Measurements from ENCODE around the gene OSBPL2. TPM values are rescaled to one million over a fixed set of nuclear protein-coding genes. Genes with fewer than 3 reads are reported as not detected.

The OSBPL2 gene
- total and polyA plus RNA-seq, 9 of the 15 experiments (the other 6 are each of a cell fraction or from before 2014, with no cell fraction given) = 2.5 to 25.6 (median 14.1) TPM

DNA sequence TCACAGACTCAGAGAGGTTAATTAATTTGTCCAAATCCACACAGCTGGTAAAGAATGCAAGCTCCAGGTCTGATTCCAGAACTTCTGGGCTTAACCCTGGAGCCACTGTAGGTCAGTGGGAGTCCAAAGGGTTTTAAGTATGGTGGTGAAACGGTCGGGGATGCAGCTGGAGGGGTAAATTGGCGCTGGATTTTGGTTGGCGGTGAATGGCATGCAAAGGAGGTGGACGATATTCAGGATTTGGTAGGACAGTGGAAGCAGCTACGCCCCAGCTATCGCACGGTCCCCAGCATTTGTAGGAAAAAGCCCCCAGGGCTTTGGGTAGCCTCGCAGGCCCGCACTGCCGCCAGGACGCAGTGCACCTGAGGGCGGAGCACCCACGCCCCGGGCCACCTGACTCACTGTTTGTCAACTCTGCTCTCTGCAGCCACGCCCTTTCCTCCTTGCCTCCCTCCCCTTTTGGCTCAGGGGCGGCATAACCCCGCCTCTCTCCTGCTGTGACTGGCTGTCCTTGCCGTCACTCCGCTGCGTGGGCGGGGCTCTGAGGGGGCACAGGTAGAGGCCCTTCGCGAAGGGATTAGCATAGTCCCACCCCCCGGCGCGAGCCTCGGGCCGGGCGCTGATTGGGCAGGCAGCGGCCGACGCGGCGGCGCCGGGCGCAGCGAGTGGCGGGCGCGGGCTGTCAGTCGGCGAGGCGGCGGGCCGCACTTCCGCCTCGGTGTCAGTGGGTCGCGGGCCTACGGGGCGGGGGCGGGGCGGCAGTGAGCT lies at the start of gene OSBPL2 (continued):
- TF ChIP-seq BCOR (IDR thresholded peaks at IDR 0.05) = peak; percentile 86
- peak; percentile 53; the same call in 1 of the 2 replicates for TF ChIP-seq MXI1 (IDR thresholded peaks at IDR 0.05; ENCODE audit: low read depth, low read length)
- TF ChIP-seq ZNF12 (CRISPR knock-in tag; IDR thresholded peaks at IDR 0.05) = no peak
- TF ChIP-seq MYC (IDR thresholded peaks at IDR 0.05; ENCODE audit: low read depth, low read length) = peak; percentile 62; the same call in 1 of the 2 replicates
- TF ChIP-seq MYC (CRISPR knock-in tag; IDR thresholded peaks at IDR 0.05; ENCODE audit: borderline replicate concordance, low read depth) = no peak
- TF ChIP-seq, protein P1, sequence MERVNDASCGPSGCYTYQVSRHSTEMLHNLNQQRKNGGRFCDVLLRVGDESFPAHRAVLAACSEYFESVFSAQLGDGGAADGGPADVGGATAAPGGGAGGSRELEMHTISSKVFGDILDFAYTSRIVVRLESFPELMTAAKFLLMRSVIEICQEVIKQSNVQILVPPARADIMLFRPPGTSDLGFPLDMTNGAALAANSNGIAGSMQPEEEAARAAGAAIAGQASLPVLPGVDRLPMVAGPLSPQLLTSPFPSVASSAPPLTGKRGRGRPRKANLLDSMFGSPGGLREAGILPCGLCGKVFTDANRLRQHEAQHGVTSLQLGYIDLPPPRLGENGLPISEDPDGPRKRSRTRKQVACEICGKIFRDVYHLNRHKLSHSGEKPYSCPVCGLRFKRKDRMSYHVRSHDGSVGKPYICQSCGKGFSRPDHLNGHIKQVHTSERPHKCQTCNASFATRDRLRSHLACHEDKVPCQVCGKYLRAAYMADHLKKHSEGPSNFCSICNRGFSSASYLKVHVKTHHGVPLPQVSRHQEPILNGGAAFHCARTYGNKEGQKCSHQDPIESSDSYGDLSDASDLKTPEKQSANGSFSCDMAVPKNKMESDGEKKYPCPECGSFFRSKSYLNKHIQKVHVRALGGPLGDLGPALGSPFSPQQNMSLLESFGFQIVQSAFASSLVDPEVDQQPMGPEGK (CRISPR knock-in tag; IDR thresholded peaks at IDR 0.05; ENCODE audit: borderline replicate concordance) = no peak
- peak; percentile 75 for TF ChIP-seq CTBP1 (IDR thresholded peaks at IDR 0.05; ENCODE audit: borderline replicate concordance)
- peak; percentile 80; the same call in 1 of the 2 replicates for TF ChIP-seq MBD2 (IDR thresholded peaks at IDR 0.05; ENCODE audit: borderline replicate concordance, low read depth)
- no peak for TF ChIP-seq NR2C2 (CRISPR knock-in tag; IDR thresholded peaks at IDR 0.05)
- peak; percentile 90 for TF ChIP-seq NR2C2 (tag; IDR thresholded peaks at IDR 0.05)
- TF ChIP-seq CREBBP (IDR thresholded peaks at IDR 0.05; ENCODE audit: low read depth, low read length) = no peak
- no peak for TF ChIP-seq COPS2 (conservative IDR thresholded peaks at IDR 0.05)
- TF ChIP-seq ELF2 (CRISPR knock-in tag; IDR thresholded peaks at IDR 0.05) = no peak; the same call in 1 of the 2 replicates
- peak; percentile 42; the same call in 1 of the 2 replicates for TF ChIP-seq PHF8 (IDR thresholded peaks at IDR 0.05; ENCODE audit: borderline replicate concordance, low read length)
- TF ChIP-seq ZNF589 (CRISPR knock-in tag; IDR thresholded peaks at IDR 0.05; ENCODE audit: low read depth) = no peak
- no peak for TF ChIP-seq ZNF311 (CRISPR knock-in tag; IDR thresholded peaks at IDR 0.05)
- peak; percentile 55; the same call in 1 of the 2 replicates for TF ChIP-seq GABPB1 (CRISPR knock-in tag; IDR thresholded peaks at IDR 0.05)
- TF ChIP-seq, protein P2, sequence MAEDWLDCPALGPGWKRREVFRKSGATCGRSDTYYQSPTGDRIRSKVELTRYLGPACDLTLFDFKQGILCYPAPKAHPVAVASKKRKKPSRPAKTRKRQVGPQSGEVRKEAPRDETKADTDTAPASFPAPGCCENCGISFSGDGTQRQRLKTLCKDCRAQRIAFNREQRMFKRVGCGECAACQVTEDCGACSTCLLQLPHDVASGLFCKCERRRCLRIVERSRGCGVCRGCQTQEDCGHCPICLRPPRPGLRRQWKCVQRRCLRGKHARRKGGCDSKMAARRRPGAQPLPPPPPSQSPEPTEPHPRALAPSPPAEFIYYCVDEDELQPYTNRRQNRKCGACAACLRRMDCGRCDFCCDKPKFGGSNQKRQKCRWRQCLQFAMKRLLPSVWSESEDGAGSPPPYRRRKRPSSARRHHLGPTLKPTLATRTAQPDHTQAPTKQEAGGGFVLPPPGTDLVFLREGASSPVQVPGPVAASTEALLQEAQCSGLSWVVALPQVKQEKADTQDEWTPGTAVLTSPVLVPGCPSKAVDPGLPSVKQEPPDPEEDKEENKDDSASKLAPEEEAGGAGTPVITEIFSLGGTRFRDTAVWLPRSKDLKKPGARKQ (CRISPR knock-in tag; IDR thresholded peaks at IDR 0.05) = no peak

All from K562 (cell line).